GM12872 (cell line): ENCODE measurements around the gene SEC61A1.

Experiments used
- CTCF ChIP-seq: IDR thresholded peaks from 3 replicates; pipeline ENCODE4 v1.5.1; 2011; ENCODE audit warnings: low read depth, mild to moderate bottlenecking, low read length, moderate library complexity; ENCODE audit not compliant: insufficient read depth

SEC61A1 gene

GRCh38 chr3:128012050-128012449 is 40.2 kb upstream of the SEC61A1 start:
- no peak for TF ChIP-seq CTCF

GRCh38 chr3:128014548-128014947 is 37.7 kb upstream of the SEC61A1 start:
- TF ChIP-seq CTCF, result no peak

- no peak for TF ChIP-seq CTCF
These were observed 35.7 kb upstream of the SEC61A1 start for GRCh38 chr3:128016502-128016901.

GRCh38 chr3:128021768-128022372 is 30.4 kb upstream of the SEC61A1 start:
- TF ChIP-seq CTCF, result no peak

- no peak for TF ChIP-seq CTCF
These were observed 19.1 kb upstream of the SEC61A1 start for GRCh38 chr3:128033102-128033501.

- no peak for TF ChIP-seq CTCF
These were observed 16.1 kb upstream of the SEC61A1 start for GRCh38 chr3:128036119-128036518.

GRCh38 chr3:128040041-128040440 is 12.2 kb upstream of the SEC61A1 start:
- no peak for TF ChIP-seq CTCF
